ENCODE measurements around the gene CA10. TPM values are rescaled to one million over a fixed set of nuclear protein-coding genes. Genes with fewer than 3 reads are reported as not detected.

Gene CA10
- total RNA-seq, 2 donors from 2014 or later: 0.91 TPM; not detected in 1

DNA sequence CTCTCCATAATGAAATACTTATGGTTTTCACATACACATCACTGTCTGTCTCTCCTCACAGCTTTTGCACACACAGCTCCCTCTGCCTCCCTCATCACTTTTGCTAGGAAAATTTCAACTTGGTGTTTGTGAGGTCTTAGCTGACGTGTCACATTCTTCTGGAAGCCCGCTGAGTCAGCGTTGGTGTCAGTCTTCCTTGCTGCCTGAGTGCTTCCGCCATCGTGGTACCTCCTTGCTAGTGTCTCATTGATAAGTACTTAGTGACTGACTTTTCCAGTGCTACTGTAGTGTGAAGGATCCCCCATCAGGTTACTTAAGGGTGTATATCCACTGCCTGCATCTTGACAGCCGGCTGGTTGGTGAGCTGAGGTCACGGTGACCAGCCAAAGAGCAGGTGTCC, 33.5 kb downstream of the CA10 start:
- Histone ChIP-seq H3K27ac (no peak overlapping the region), H3K9me3 (no peaks in the 10 kb centered on the region), H3K4me3 (no peak overlapping the region), H3K4me1 (replicated peaks) (no peaks in the 10 kb centered on the region), H3K36me3 (no peaks in the 10 kb centered on the region), H3K27me3 (replicated peaks; ENCODE audit: insufficient read depth) (no peaks in the 10 kb centered on the region)
- intact Hi-C loops (cut with DNase I): no loop called here
- no peak for DNase-seq (ENCODE audit: low spot score)
- TF ChIP-seq POLR2A (IDR thresholded peaks at IDR 0.05): no peak
- TF ChIP-seq CTCF (IDR thresholded peaks at IDR 0.05): no peak
- TF ChIP-seq POLR2AphosphoS5 (IDR thresholded peaks at IDR 0.05): no peak
- 90% methylated on average over 7 of the region's 7 CpGs for WGBS

GRCh38 chr17:52124561-52124960, 34.0 kb downstream of the CA10 start:
- Histone ChIP-seq H3K27me3 (replicated peaks; ENCODE audit: insufficient read depth) (no peaks in the 10 kb centered on the region), H3K4me1 (replicated peaks) (no peaks in the 10 kb centered on the region), H3K9me3 (no peaks in the 10 kb centered on the region), H3K4me3 (no peak overlapping the region), H3K36me3 (no peaks in the 10 kb centered on the region), H3K27ac (no peak overlapping the region)
- intact Hi-C loops (cut with DNase I): no loop called here
- TF ChIP-seq CTCF (IDR thresholded peaks at IDR 0.05): no peak
- DNase-seq (ENCODE audit: low spot score): no peak

DNA sequence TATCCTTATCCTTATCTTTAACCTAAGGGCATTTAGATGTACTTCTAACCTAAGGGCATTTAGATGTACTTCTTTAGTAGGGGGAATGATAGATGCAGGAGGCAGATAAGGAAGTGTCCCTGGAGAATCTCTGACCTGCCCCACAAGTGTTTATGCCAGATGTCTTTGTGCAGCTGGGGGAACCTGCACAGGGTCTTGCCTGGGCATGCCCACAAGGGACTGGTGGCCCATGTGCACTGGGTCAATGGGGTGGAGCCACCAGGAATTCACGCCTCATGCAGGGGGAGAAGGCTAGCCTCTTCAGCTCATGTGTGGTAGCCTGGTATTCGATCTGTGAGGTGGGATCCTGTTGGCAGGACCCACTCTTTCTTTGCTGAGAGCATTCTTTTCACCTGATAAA, 38.0 kb downstream of the CA10 start:
- Histone ChIP-seq H3K27me3 (replicated peaks; ENCODE audit: insufficient read depth) (no peaks in the 10 kb centered on the region), H3K27ac (no peak overlapping the region), H3K4me3 (no peak overlapping the region), H3K4me1 (replicated peaks) (no peaks in the 10 kb centered on the region), H3K36me3 (no peaks in the 10 kb centered on the region), H3K9me3 (no peaks in the 10 kb centered on the region)
- no peak for TF ChIP-seq POLR2AphosphoS5 (IDR thresholded peaks at IDR 0.05)
- WGBS: 85% methylated on average over 2 of the region's 2 CpGs
- no peak for DNase-seq (ENCODE audit: low spot score)
- intact Hi-C loops (cut with DNase I): no loop called here

- no peak overlapping the region for H3K27ac ChIP-seq
- H3K4me1 ChIP-seq (replicated peaks): no peaks in the 10 kb centered on the region
- no peak for DNase-seq (ENCODE audit: low spot score)
- 70% methylated on average over 4 of the region's 4 CpGs for WGBS
- no peaks in the 10 kb centered on the region for H3K36me3 ChIP-seq
- H3K27me3 ChIP-seq (replicated peaks; ENCODE audit: insufficient read depth): no peaks in the 10 kb centered on the region
- TF ChIP-seq POLR2AphosphoS5 (IDR thresholded peaks at IDR 0.05): no peak
- no peak for TF ChIP-seq CTCF (IDR thresholded peaks at IDR 0.05)
- TF ChIP-seq POLR2A (IDR thresholded peaks at IDR 0.05): no peak
- H3K9me3 ChIP-seq: no peaks in the 10 kb centered on the region
- intact Hi-C loops (cut with DNase I): loop anchor here (10.0 kb wide), 1 partner anchor 346 kb away; no protein-coding TSS in a partner anchor
- H3K4me3 ChIP-seq: no peak overlapping the region
Measured at GRCh38 chr17:52110923-52111581, 47.5 kb downstream of the CA10 start.

DNA sequence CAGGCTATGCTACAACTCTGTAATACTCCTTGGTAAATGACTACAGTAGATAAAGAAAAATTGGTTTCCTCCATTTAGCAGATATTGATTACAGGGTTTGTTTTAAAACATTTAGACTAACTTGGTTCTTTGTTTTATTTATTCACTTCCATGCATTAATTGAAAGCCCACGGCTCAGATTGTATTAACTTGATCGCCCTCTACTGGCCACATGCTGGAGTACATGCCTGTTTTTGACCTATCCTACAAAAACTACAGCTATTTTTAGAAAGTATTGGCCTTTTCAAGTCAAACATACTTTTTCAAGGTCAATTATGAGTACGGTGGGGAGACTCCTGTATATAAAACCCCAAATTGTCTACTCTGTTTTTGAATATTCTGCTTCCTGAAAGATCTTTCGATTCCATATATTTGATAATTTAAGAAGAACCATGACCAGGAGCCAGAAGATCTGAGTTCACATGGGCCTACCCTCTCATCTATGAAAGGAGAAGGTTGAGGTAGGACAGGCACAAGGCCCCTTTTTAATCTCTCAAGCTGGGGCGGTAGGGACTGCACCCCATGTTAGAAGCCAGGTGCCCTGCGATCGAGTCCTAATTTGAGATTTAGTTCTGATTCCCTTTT, 51.8 kb downstream of the CA10 start:
- Histone ChIP-seq H3K4me1 (replicated peaks) (no peaks in the 10 kb centered on the region), H3K27me3 (replicated peaks; ENCODE audit: insufficient read depth) (no peaks in the 10 kb centered on the region), H3K9me3 (no peaks in the 10 kb centered on the region), H3K4me3 (no peak overlapping the region), H3K36me3 (no peaks in the 10 kb centered on the region), H3K27ac (no peak overlapping the region)
- WGBS: 46% methylated on average over 7 of the region's 7 CpGs
- TF ChIP-seq POLR2AphosphoS5 (IDR thresholded peaks at IDR 0.05) (no peak), CTCF (IDR thresholded peaks at IDR 0.05) (peak; percentile 25 to 71 (median 68))
- peak; percentile 27 for DNase-seq (ENCODE audit: low spot score)
- intact Hi-C loops (cut with DNase I): no loop called here
